ENCODE measurements around the gene HEPACAM.

HEPACAM gene

GRCh38 chr11:124876818-124877630 is 58.8 kb downstream of the HEPACAM start:
- peak overlapping the region; percentile 76 for H3K4me3 ChIP-seq (ENCODE audit: low read depth, low read length)
- TF ChIP-seq CTCF (conservative IDR thresholded peaks at IDR 0.05; ENCODE audit: low read depth, low read length), result no peak
- DNase-seq (ENCODE audit: low read depth), result no peak

- peak; percentile 68 for TF ChIP-seq CTCF (conservative IDR thresholded peaks at IDR 0.05; ENCODE audit: low read depth, low read length)
- DNase-seq (ENCODE audit: low read depth), result peak; percentile 97
- peak overlapping the region; percentile 76 for H3K4me3 ChIP-seq (ENCODE audit: low read depth, low read length)
Measured at GRCh38 chr11:124875943-124876817, 59.7 kb downstream of the HEPACAM start.

GRCh38 chr11:124875401-124875800 is 60.4 kb downstream of the HEPACAM start:
- no peak for TF ChIP-seq CTCF (conservative IDR thresholded peaks at IDR 0.05; ENCODE audit: low read depth, low read length)
- no peak for DNase-seq (ENCODE audit: low read depth)
- no peak overlapping the region for H3K4me3 ChIP-seq (ENCODE audit: low read depth, low read length)

- DNase-seq (ENCODE audit: low read depth), result no peak
- no peak overlapping the region for H3K4me3 ChIP-seq (ENCODE audit: low read depth, low read length)
- TF ChIP-seq CTCF (conservative IDR thresholded peaks at IDR 0.05; ENCODE audit: low read depth, low read length), result no peak
Measured at GRCh38 chr11:124874571-124875255, 61.1 kb downstream of the HEPACAM start.

GRCh38 chr11:124873951-124874350 is 61.9 kb downstream of the HEPACAM start:
- TF ChIP-seq CTCF (conservative IDR thresholded peaks at IDR 0.05; ENCODE audit: low read depth, low read length), result no peak
- H3K4me3 ChIP-seq (ENCODE audit: low read depth, low read length), result no peak overlapping the region
- no peak for DNase-seq (ENCODE audit: low read depth)

GRCh38 chr11:124872741-124873140 is 63.1 kb downstream of the HEPACAM start:
- DNase-seq (ENCODE audit: low read depth), result no peak
- no peak overlapping the region for H3K4me3 ChIP-seq (ENCODE audit: low read depth, low read length)
- TF ChIP-seq CTCF (conservative IDR thresholded peaks at IDR 0.05; ENCODE audit: low read depth, low read length), result no peak

Data from choroid plexus epithelial cell (primary cell).